SK-N-MC (cell line): ENCODE measurements around the gene TUBGCP3.

Experiments used
- DNase-seq: peaks from one replicate; pipeline ENCODE4 v3.0.0-alpha.2; 2011; ENCODE audit warnings: low read depth, low spot score
- H3K27ac ChIP-seq: fragments of 200-600 bp; sonication (generic); 2 replicates; pipeline ENCODE4 v1.5.1; 2016; ENCODE audit warnings: mixed run types
- H3K36me3 ChIP-seq: fragments of 200-600 bp; sonication (generic); 2 replicates; pipeline ENCODE4 v1.6.1; 2017; ENCODE audit warnings: antibody characterized with exemption, low read length, mixed read lengths; ENCODE audit not compliant: insufficient read depth
- H3K4me3 ChIP-seq: fragments of 200-600 bp; sonication (generic); 2 replicates; pipeline ENCODE4 v1.5.1; 2016
- H3K9ac ChIP-seq: fragments of 200-600 bp; sonication (generic); 2 replicates; pipeline ENCODE4 v1.8.0; 2017; ENCODE audit warnings: mixed run types, mixed read lengths; ENCODE audit not compliant: insufficient read length
- H3K9me3 ChIP-seq: fragments of 200-600 bp; sonication (generic); 2 replicates; pipeline ENCODE4 v1.6.1; 2017; ENCODE audit warnings: low read depth, mild to moderate bottlenecking, antibody characterized with exemption, low read length, moderate library complexity, mixed read lengths
- EZH2 ChIP-seq: fragments of 200-600 bp; sonication (generic); IDR thresholded peaks from one replicate; pipeline ENCODE4 v1.6.1; 2017; ENCODE audit warnings: antibody characterized with exemption
- FOXP2 ChIP-seq: optimal IDR thresholded peaks from 2 replicates; pipeline ENCODE3; 2011; ENCODE audit warnings: mild to moderate bottlenecking, moderate library complexity; ENCODE audit not compliant: insufficient read depth; ENCODE audit errors: extremely low read length, control extremely low read depth
- POLR2AphosphoS5 ChIP-seq: IDR thresholded peaks from 2 replicates; pipeline ENCODE4 v1.6.1; 2012; ENCODE audit warnings: mild to moderate bottlenecking, low read depth, low read length, borderline replicate concordance

The TUBGCP3 gene

DNA sequence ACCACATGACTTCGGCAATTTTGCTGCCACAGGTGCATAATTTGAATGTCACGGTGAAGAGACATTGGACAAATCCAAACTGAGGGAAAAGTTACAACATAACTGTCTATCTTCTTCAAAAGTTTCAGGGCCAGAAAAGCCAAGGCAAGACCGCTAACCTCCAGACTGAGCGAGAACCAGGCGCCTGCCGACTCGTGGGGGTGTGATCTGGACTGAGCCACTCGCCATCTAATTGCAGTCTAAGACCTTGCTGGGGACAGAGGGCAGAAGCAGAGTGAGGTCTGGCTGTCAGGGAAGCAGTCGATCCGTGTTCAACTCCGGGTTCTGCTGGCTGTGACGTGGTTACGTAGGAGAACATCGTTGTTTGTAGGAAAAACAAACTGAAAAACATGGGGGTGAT, 123.2 kb downstream of the TUBGCP3 start:
- no peak overlapping the region for H3K27ac ChIP-seq
- H3K9me3 ChIP-seq, result no peaks in the 10 kb centered on the region
- no peak for TF ChIP-seq EZH2
- no peak for TF ChIP-seq FOXP2
- TF ChIP-seq POLR2AphosphoS5, result no peak
- H3K4me3 ChIP-seq, result no peak overlapping the region
- no peak overlapping the region for H3K9ac ChIP-seq
- DNase-seq, result no peak
- H3K36me3 ChIP-seq, result no peaks in the 10 kb centered on the region

DNA sequence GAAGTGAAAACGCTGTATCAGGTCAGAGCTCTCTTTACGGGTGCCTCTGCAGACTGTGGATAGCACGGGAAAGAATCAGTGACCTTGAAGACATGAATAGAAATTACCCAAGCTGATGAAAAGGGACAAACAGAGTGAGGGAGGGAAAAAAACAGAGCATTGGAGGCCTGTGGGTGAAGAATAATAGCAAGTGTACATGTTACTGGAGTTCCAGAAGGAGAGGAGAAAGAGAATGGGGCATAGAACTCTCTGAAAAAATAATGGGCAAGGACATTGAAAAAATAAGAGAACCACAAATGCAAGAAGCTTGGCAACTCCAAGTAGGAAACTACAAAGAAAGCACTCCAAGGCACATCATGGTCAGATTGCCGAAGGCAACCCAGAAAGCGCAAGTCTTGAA, 125.5 kb downstream of the TUBGCP3 start:
- Histone ChIP-seq H3K36me3 (no peaks in the 10 kb centered on the region), H3K27ac (no peak overlapping the region), H3K9me3 (no peaks in the 10 kb centered on the region), H3K9ac (no peak overlapping the region), H3K4me3 (no peak overlapping the region)
- TF ChIP-seq EZH2 (no peak), POLR2AphosphoS5 (no peak), FOXP2 (no peak)
- no peak for DNase-seq

DNA sequence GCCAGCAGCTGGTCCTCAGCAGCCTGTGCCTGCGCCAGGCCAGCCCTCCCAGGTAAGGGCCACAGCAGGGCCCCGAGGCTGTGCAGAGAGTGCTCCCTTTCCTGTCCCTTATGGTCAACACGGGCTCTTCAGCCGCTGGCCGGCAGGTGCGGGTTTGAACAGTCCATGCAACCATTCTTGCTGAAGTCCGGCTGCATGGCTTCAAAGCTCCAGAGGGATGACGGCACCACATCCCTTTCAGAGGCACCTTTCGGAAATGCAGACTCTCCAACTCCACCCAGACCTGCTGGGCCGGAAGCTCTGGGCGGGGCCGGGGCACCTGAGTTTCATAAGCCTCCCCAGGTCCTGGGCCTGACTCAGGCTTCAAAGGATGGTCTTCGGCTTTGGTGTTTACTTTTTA, 130.5 kb downstream of the TUBGCP3 start:
- no peaks in the 10 kb centered on the region for H3K9me3 ChIP-seq
- no peaks in the 10 kb centered on the region for H3K36me3 ChIP-seq
- no peak overlapping the region for H3K27ac ChIP-seq
- H3K4me3 ChIP-seq, result no peak overlapping the region
- no peak for DNase-seq
- H3K9ac ChIP-seq, result no peak overlapping the region
- TF ChIP-seq POLR2AphosphoS5 (no peak), EZH2 (no peak), FOXP2 (no peak)

DNA sequence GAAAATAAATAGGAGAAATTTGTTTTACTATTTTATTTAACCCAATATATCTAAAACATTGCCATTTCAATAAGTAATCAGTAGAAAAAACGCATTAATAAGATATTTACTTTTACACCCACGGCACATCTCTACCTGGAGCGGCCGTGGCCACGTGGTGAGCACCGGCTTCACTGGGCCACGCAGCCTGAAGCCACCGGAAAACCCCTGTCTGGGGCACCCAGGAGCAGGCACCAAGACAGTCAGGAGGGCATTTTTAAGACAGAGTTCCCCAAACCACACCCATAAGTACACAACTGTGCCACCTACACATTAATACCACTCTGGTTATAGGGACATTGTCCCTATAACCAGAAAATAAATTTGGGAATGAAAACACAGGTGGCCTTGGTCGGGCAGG, 130.9 kb downstream of the TUBGCP3 start:
- no peaks in the 10 kb centered on the region for H3K9me3 ChIP-seq
- H3K4me3 ChIP-seq, result no peak overlapping the region
- no peak for TF ChIP-seq FOXP2
- no peak for TF ChIP-seq EZH2
- no peak for TF ChIP-seq POLR2AphosphoS5
- no peak for DNase-seq
- no peaks in the 10 kb centered on the region for H3K36me3 ChIP-seq
- no peak overlapping the region for H3K27ac ChIP-seq
- H3K9ac ChIP-seq, result no peak overlapping the region

DNA sequence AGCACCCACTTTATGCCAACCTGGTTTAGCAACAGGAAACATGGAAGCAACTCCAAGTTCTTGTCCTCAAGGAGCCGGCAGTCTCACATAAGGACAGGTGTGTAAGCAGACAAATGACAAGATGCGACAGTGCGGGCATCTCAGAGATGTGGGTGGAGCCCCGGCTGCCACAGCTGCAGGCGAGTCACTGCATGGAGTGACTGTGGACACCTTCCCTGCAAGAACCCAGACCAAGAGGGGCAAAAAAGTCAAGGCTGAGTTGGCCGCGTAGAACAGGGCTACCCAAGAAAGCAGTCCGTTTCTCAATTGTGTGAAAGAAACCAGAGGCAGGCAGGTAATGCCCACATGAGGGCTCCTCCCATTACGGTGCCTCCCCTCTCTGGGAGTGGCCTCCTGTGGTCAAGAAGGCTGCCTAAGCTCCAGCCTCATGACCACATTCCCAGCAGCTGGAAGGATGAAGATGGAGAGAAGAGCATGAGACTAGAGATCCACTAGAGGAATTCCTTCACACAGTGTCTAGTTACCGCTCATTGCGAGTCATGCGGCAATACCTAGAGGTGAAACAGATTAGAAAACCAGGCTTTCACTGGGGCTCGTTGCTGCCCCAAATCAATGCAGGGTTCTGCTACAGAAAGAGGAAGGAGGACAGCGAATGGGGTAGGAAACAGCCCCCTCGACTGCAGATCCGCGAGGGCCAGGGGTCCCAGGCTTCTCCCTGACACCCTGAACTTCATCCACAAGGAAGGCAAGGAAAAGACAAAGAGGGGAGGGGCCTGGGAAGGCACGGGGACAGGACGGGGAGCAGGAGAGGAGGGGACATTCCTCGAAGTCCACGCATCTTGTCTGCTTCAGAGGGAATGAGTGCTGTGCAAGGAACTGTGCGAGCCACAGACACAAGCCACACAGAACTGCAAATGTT, 131.6 kb downstream of the TUBGCP3 start:
- no peak for DNase-seq

DNA sequence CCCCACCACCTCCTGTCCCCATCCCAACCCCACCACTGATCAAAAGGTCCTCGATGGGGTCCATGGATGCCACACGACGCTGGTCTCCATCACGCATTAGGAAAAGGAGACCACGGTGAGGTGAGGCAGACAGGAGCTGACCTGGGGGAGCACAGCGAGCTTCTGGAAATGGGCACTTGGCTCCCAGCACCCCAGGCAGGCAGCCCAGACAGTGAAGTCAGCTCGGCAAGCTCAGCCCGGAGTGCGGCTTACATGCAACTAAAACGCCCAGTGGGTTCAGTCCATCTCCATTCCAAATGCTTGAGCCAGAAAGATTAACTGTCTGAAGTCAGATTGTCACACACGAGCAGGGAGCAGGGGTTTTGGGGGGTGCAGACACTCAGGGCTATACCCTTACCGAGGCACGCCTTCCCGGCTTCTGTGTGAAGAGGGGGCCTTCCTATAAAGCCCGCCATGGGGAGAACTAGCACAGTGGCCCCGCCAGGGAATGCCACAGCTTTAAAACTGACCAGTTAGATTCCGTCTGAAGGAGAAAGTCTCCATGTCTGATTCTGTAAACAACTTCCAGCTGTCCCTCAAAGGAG, 132.4 kb downstream of the TUBGCP3 start:
- Histone ChIP-seq H3K4me3 (no peak overlapping the region), H3K9ac (no peak overlapping the region), H3K27ac (no peak overlapping the region), H3K9me3 (no peaks in the 10 kb centered on the region), H3K36me3 (no peaks in the 10 kb centered on the region)
- DNase-seq, result no peak
- TF ChIP-seq EZH2 (no peak), FOXP2 (no peak), POLR2AphosphoS5 (no peak)

More for the DNA sequence above, 131.6 kb downstream of the TUBGCP3 start:
- H3K4me3 ChIP-seq, result no peak overlapping the region
- no peaks in the 10 kb centered on the region for H3K36me3 ChIP-seq
- no peak overlapping the region for H3K9ac ChIP-seq
- no peaks in the 10 kb centered on the region for H3K9me3 ChIP-seq
- no peak overlapping the region for H3K27ac ChIP-seq
- no peak for TF ChIP-seq FOXP2

DNA sequence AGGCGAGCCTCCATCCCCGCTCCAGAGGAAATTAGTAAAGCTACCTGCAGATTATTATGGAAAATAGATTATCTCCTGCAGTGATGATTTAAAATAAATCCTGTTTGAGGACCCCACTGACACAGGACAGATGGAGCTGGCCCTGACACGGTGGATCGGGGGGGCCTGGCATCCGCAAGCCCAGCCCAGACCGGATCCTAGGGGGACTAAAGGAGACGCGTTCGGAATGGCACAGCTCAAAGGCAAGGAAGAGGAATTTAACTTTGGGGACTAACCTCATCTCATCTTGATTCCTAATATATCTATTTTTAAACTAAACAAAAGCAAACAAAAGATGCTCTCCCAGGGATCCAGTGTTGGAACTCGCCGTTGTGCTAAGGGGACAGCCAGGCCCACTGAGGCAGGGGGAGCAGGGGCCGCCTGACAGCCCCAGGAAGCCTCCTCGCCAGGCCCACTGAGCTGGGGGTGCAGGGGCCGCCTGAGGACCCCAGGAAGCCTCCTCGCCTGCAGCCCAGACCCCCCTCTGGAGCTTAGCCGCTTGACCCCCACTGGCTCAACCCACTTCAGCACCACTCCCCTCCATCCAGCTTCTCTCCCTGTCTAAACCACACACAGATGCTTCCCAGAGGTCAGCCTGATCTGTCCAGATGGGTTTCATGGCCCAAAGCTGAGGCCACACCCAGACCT, 133.2 kb downstream of the TUBGCP3 start:
- Histone ChIP-seq H3K4me3 (no peak overlapping the region), H3K9ac (no peak overlapping the region), H3K36me3 (no peaks in the 10 kb centered on the region), H3K27ac (no peak overlapping the region), H3K9me3 (no peaks in the 10 kb centered on the region)
- no peak for TF ChIP-seq EZH2
- TF ChIP-seq FOXP2, result no peak
- TF ChIP-seq POLR2AphosphoS5, result no peak
- DNase-seq, result no peak

DNA sequence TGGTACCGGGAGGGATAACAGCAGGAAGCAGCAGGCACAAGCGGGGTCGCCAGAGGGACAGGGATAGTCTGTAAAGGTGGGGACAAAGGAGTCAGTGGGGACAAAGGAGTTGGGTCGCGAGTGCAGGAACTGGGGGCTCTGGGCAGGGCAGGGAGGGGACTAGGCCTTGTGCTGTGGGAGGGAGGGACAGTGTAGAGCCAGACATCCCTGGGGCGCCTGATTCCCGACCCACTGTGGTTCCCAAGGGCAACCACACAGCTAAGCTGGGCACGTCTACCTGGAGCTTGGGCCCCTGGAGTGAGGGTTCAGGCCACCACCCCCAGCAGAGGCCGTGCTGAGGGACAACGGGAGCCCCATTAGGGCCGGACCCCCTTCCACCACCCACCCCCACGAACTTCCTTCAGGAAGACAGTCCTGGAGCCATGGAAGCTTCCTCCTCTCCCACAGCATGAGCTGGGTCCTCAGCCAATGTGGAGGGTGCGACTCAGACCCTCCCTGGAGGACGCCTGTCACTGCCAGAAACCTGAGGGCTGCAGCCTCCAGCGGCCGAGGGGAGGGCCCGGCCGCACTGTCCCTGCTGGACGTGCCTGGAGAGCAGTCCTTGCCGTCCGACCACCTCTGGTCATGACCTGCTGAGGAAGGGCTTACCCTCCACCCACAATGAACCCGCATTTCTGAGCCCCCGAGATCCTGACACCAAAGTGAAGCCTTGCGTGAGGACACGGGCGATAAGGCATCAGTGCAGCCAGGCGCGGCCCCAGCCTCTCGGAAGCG, 133.9 kb downstream of the TUBGCP3 start:
- H3K4me3 ChIP-seq, result no peak overlapping the region
- TF ChIP-seq POLR2AphosphoS5 (no peak), EZH2 (no peak)
- no peak overlapping the region for H3K27ac ChIP-seq
- H3K9me3 ChIP-seq, result no peaks in the 10 kb centered on the region
- no peak overlapping the region for H3K9ac ChIP-seq
- no peaks in the 10 kb centered on the region for H3K36me3 ChIP-seq
- DNase-seq, result no peak
